Psoas muscle (tissue), 8 donors: ENCODE measurements around the gene KLB. TPM values are rescaled to one million over a fixed set of nuclear protein-coding genes. Genes with fewer than 3 reads are reported as not detected.

ENCODE experiments used
- ATAC-seq, 4 donors: fragments of 200-7000 bp; cut with Tn5 transposase; one replicate each; pipeline ENCODE4 v1.9.1; 2020; ENCODE audit warnings: moderate library complexity in 3 of 4, mild to moderate bottlenecking in 2 of 4
- DNase-seq, 2 donors: peaks; one replicate each; pipeline ENCODE4 v3.0.0-alpha.2; 2020
- H3K27ac ChIP-seq: fragments of 200-600 bp; one replicate; pipeline ENCODE4 v1.8.0; 2022
- H3K27me3 ChIP-seq, 3 donors: fragments of 200-600 bp in 1 of 3; one replicate each; pipeline versions ENCODE4 v1.6.1 to v1.8.0; 2013 to 2022; ENCODE audit warnings: low read length in 2 of 3, mild to moderate bottlenecking in 2 of 3, moderate library complexity in 1 of 3; ENCODE audit not compliant: insufficient read depth in 3 of 3
- H3K36me3 ChIP-seq, 2 donors: fragments of 200-600 bp in 1 of 2; one replicate each; pipeline versions ENCODE4 v1.6.1 to v1.8.0; 2013 to 2022; ENCODE audit warnings: low read depth in 1 of 2, mild to moderate bottlenecking in 1 of 2, moderate library complexity in 1 of 2; ENCODE audit not compliant: insufficient read depth in 1 of 2
- H3K4me1 ChIP-seq: fragments of 200-600 bp; one replicate; pipeline ENCODE4 v1.8.0; 2022
- H3K4me3 ChIP-seq: fragments of 200-600 bp; one replicate; pipeline ENCODE4 v1.8.0; 2022; ENCODE audit warnings: mild to moderate bottlenecking
- H3K9me3 ChIP-seq: fragments of 200-600 bp; one replicate; pipeline ENCODE4 v1.8.0; 2022
- CTCF ChIP-seq: fragments of 200-600 bp; IDR thresholded peaks from one replicate; pipeline ENCODE4 v1.8.0; 2022; ENCODE audit warnings: antibody characterized with exemption
- WGBS, 3 donors: extraction: QIAGEN DNeasy Blood & Tissue Kit; methylation state at CpG; one replicate each; pipeline versions ENCODE4 v1.1.6 to v1.1.7; 2013; 5-methylcytosine and 5-hydroxymethylcytosine counted together
- intact Hi-C, 2 donors: fragments of 100-400 bp; cut with DNase I; formaldehyde crosslinking; loops; one replicate each; pipeline versions ENCODE4 v1.11.0 to v1.14.2; 2022
- polyA plus RNA-seq, 3 donors: library from polyadenylated mRNA; stranded (reverse); fragments of 200-250 nt; gene quantifications; one replicate each; pipeline ENCODE4 v1.2.3, GENCODE V29; 2013
- total RNA-seq, 4 donors: library from RNA; stranded (reverse); fragmentation: NEBNext Ultra II Directional in 2 of 4; extraction: Animal tissue kit (Norgen Biotek cat#: 25700) in 2 of 4; gene quantifications; one replicate each; pipeline versions ENCODE4 v1.2.1 to v1.2.4, GENCODE V29; 2021 to 2023
- donor health status: healthy with polysubstance abuse.
- donor health status: DM: no; HTN: no; CAD: no; lungs with moderate emphysema.
- donor health status: Bipolar disorder and iron deficiency.
- donor health status: healthy.
- donor health status: DM: yes; HTN: yes; CAD: no.
- donor health status: DM: no; HTN: no; CAD: no.
- donor health status: DM: no; HTN: no; CAD: no.
- donor health status: DM: yes; HTN: yes; CAD: no.

Gene KLB
- total and polyA plus RNA-seq, 7 donors = 0.03 to 0.13 (median 0.07) TPM; not detected in 2

GRCh38 chr4:39480251-39480650, 73.5 kb downstream of the KLB start:
- no peaks in the 10 kb centered on the region for H3K9me3 ChIP-seq
- DNase-seq (no peak), ATAC-seq (no peak)
- TF ChIP-seq CTCF = no peak
- WGBS, 3 donors = 95 to 97% (median 95%) methylated on average over 27 of the region's 27 CpGs
- intact Hi-C loops = no loop called here
- H3K27me3 ChIP-seq = no peaks in the 10 kb centered on the region
- H3K36me3 ChIP-seq = peaks cover 0 to 27% of the 10 kb centered on the region in 2 donors
- H3K4me3 ChIP-seq = no peak overlapping the region
- no peak overlapping the region for H3K27ac ChIP-seq
- no peaks in the 10 kb centered on the region for H3K4me1 ChIP-seq

DNA sequence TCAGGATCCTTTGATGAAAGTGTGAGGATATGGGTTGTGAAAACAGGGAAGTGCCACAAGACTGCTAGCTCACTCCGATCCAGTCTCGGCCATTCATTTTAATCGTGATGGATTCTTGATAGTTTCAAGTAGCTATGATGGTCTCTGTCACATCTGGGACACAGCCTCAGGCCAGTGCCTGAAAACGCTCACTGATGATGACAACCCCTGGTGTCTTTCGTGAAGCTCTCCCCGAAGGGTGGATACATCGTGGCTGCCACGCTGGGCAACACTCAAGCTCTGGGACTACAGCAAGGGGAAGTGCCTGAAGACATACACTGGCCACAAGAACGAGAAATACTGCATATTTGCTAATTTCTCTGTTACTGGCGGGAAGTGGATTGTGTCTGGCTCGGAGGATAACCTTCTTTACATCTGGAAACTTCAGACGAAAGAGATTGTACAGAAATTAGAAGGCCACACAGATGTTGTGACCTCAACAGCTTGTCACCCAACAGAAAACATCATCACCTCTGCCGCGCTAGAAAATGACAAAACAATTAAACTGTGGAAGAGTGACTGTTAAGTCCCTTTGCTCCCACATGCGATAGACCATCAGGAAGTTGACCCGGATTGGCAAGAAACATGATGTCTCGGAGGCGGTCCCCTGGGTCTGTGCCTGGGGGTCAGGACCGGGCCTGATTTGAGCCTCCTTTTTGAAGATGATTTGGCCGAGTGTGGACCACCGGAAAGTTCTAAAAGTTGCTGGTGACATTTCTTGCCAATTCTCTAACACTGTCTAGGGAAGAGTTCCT, 74.4 kb downstream of the KLB start:
- Histone ChIP-seq H3K9me3 (no peaks in the 10 kb centered on the region), H3K27ac (no peak overlapping the region), H3K4me1 (no peaks in the 10 kb centered on the region), H3K4me3 (no peak overlapping the region), H3K36me3 (peaks cover 0 to 19% of the 10 kb centered on the region in 2 donors), H3K27me3 (no peaks in the 10 kb centered on the region)
- ATAC-seq (no peak), DNase-seq (no peak)
- no peak for TF ChIP-seq CTCF
- intact Hi-C loops = no loop called here
- 82 to 86% (median 84%) methylated on average over 21 of the region's 21 CpGs for WGBS, 3 donors

GRCh38 chr4:39484582-39485272, 78.0 kb downstream of the KLB start:
- no peak for TF ChIP-seq CTCF
- no peak overlapping the region for H3K4me3 ChIP-seq
- WGBS, 3 donors = 85 to 88% (median 88%) methylated on average over 6 of the region's 6 CpGs
- no peaks in the 10 kb centered on the region for H3K4me1 ChIP-seq
- no peaks in the 10 kb centered on the region for H3K36me3 ChIP-seq
- intact Hi-C loops = no loop called here
- no peak for DNase-seq
- no peak for ATAC-seq
- no peak overlapping the region for H3K27ac ChIP-seq
- H3K27me3 ChIP-seq = no peaks in the 10 kb centered on the region
- H3K9me3 ChIP-seq = no peaks in the 10 kb centered on the region

- ATAC-seq (no peak), DNase-seq (no peak)
- Histone ChIP-seq H3K4me3 (no peak overlapping the region), H3K27ac (no peak overlapping the region), H3K9me3 (no peaks in the 10 kb centered on the region), H3K4me1 (no peaks in the 10 kb centered on the region), H3K36me3 (no peaks in the 10 kb centered on the region), H3K27me3 (no peaks in the 10 kb centered on the region)
- WGBS, 3 donors = 78 to 86% (median 81%) methylated on average over 10 of the region's 10 CpGs
- intact Hi-C loops = no loop called here
- TF ChIP-seq CTCF = no peak
Observed at GRCh38 chr4:39486221-39486804, 79.6 kb downstream of the KLB start.
